ENCODE results near the gene SNURF.

Gene SNURF

DNA sequence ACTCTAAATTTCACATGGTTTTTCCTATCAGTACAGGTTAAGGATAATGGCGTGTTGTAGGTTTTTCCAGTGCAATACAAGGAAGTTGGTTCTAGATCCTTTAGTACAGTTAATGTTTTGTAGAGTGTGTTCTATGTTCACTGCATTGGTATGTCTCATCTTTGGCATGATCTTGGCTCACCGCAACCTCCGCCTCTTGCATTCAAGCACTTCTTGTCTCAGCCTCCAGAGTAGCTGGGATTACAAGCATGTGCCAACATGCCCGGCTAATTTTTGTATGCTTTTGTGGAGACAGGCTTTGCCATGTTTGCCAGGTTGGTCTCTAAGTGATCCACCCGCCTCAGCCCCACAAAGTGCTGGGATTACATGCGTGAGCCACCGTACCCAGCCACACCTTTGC, 30.4 kb downstream of the SNURF start:
- DNase-seq (ENCODE audit: low read depth, low spot score): no peak
- ChIA-PET CTCF (no interaction called here), POLR2A (no interaction called here)
- H3K4me3 ChIP-seq (ENCODE audit: low read depth, low read length): no peak overlapping the region
- TF ChIP-seq, protein P1, sequence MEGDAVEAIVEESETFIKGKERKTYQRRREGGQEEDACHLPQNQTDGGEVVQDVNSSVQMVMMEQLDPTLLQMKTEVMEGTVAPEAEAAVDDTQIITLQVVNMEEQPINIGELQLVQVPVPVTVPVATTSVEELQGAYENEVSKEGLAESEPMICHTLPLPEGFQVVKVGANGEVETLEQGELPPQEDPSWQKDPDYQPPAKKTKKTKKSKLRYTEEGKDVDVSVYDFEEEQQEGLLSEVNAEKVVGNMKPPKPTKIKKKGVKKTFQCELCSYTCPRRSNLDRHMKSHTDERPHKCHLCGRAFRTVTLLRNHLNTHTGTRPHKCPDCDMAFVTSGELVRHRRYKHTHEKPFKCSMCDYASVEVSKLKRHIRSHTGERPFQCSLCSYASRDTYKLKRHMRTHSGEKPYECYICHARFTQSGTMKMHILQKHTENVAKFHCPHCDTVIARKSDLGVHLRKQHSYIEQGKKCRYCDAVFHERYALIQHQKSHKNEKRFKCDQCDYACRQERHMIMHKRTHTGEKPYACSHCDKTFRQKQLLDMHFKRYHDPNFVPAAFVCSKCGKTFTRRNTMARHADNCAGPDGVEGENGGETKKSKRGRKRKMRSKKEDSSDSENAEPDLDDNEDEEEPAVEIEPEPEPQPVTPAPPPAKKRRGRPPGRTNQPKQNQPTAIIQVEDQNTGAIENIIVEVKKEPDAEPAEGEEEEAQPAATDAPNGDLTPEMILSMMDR (IDR thresholded peaks at IDR 0.05; ENCODE audit: insufficient read depth, low read length, missing control alignments): no peak

DNA sequence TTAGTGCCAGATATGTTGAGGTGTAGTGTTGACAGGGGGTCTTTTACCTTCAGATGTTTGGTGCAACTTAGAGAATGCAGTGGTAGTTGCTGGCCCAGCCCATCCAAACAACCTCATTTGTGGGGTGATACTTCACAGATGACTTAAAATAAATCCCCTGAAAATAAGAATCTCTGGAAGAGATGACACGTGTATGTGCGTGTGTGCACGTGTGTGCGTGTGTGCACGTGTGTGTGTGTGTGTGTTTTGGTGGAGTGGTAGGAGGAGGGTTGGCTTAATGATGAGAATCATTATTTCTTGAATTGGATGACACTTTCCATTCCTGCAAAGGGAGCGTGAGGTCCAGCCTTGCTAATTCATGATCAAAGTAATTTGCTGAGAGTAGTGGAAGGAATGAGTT, 31.9 kb downstream of the SNURF start:
- no peak overlapping the region for H3K4me3 ChIP-seq (ENCODE audit: low read depth, low read length)
- ChIA-PET POLR2A (no interaction called here), CTCF (no interaction called here)
- TF ChIP-seq, protein P1 (IDR thresholded peaks at IDR 0.05; ENCODE audit: insufficient read depth, low read length, missing control alignments): no peak
- DNase-seq (ENCODE audit: low read depth, low spot score): no peak
